A549 treated with GW870086 at 1 μM for 4 hours (cell line): Measurements from ENCODE around the gene CACTIN. TPM values are rescaled to one million over a fixed set of nuclear protein-coding genes. Genes with fewer than 3 reads are reported as not detected.

Experiments used
- total RNA-seq: library from RNA; stranded (reverse); fragments of 200-300 nt; extraction: Qiagen RNA extraction; gene quantifications from 5 replicates; pipeline ENCODE4 v1.2.3, GENCODE V29; 2022; ENCODE audit warnings: low read depth

The CACTIN gene
- 12.6 to 19.7 TPM (median 17.5 TPM) in 5 replicates for total RNA-seq

GRCh38 chr19:3626473-3627350 is at the start of gene CACTIN:
CACTIN (minus strand) TSS chr19:3626790; CDS start chr19:3626762, 28 bp downstream.

GRCh38 chr19:3606690-3607289 is 19.8 kb downstream of the CACTIN start, which contains the start of gene TBXA2R:
TBXA2R (minus strand) TSS chr19:3606875; CDS start chr19:3600634, 6,241 bp downstream.

GRCh38 chr19:3585301-3586126 is 41.1 kb downstream of the CACTIN start, which contains the start of gene GIPC3:
GIPC3 (plus strand) TSS chr19:3585478; CDS start chr19:3585598, 120 bp downstream.

GRCh38 chr19:3572855-3573161 is 53.8 kb downstream of the CACTIN start, which contains the start of gene HMG20B:
HMG20B (plus strand) TSS chr19:3572944; CDS start chr19:3573310, 366 bp downstream.

Other genes with a start within 250 kb of the CACTIN start
- 0.22 to 1.0 TPM (median 0.44 TPM) in 5 replicates for gene SMIM24, start 146.3 kb downstream of the CACTIN start, total RNA-seq
- gene SMIM44, start 143.3 kb downstream of the CACTIN start, total RNA-seq: not detected in 5 replicates
- gene DOHH, start 126.1 kb downstream of the CACTIN start, total RNA-seq: 13.6 to 18.9 TPM (median 18.0 TPM) in 5 replicates
- 22.7 to 40.0 TPM (median 35.7 TPM) in 5 replicates for gene FZR1, start 120.5 kb downstream of the CACTIN start, total RNA-seq
- not detected in 5 replicates for gene TEKTIP1, start 87.6 kb downstream of the CACTIN start, total RNA-seq
- gene MFSD12, start 69.2 kb downstream of the CACTIN start, total RNA-seq: 115 to 157 TPM (median 152 TPM) in 5 replicates
- 46.3 to 67.7 TPM (median 63.2 TPM) in 5 replicates for gene HMG20B, start 53.8 kb downstream of the CACTIN start, total RNA-seq
- gene GIPC3, start 41.3 kb downstream of the CACTIN start, total RNA-seq: 0.27 to 0.42 TPM (median 0.31 TPM) in 5 replicates
- gene TBXA2R, start 19.9 kb downstream of the CACTIN start, total RNA-seq: 0.74 to 1.2 TPM (median 0.99 TPM) in 5 replicates
- 9.9 to 13.2 TPM (median 12.1 TPM) in 5 replicates for gene PIP5K1C, start 73.7 kb upstream of the CACTIN start, total RNA-seq
- 0.49 to 1.3 TPM (median 0.90 TPM) in 5 replicates for gene TJP3, start 81.6 kb upstream of the CACTIN start, total RNA-seq
- 8.6 to 13.1 TPM (median 12.1 TPM) in 5 replicates for gene APBA3, start 134.9 kb upstream of the CACTIN start, total RNA-seq
- gene MRPL54, start 135.9 kb upstream of the CACTIN start, total RNA-seq: 64.2 to 84.4 TPM (median 68.8 TPM) in 5 replicates
- not detected in 5 replicates for gene RAX2, start 145.4 kb upstream of the CACTIN start, total RNA-seq
- 0.94 to 1.8 TPM (median 1.2 TPM) in 5 replicates for gene MATK, start 159.6 kb upstream of the CACTIN start, total RNA-seq
- gene ZFR2, start 242.2 kb upstream of the CACTIN start, total RNA-seq: 0.21 TPM in 1 of 5 replicates, not detected in the others